GM12878 (cell line): ENCODE results near the gene KLF6.

Experiments
- ATF3 ChIP-seq: IDR thresholded peaks from 2 replicates; pipeline ENCODE4 v1.6.1; 2011; ENCODE audit warnings: low read depth, mild to moderate bottlenecking, low read length, moderate library complexity, borderline replicate concordance; ENCODE audit errors: extremely low read depth
- BCLAF1 ChIP-seq: fragments of 450-650 bp; IDR thresholded peaks from 2 replicates; pipeline ENCODE4 v1.6.1; 2017; ENCODE audit warnings: antibody characterized with exemption, mild to moderate bottlenecking, moderate library complexity
- CTCF ChIP-seq, 3 experiments: IDR thresholded peaks in 2 of 3; conservative IDR thresholded peaks in 1 of 3; 2 replicates each; pipeline ENCODE4 v1.5.1; 2011; ENCODE audit warnings: low read depth in 3 of 3, low read length in 3 of 3, mild to moderate bottlenecking in 3 of 3, control low read depth in 2 of 3, moderate library complexity in 2 of 3, inconsistent platforms in 1 of 3, mixed read lengths in 1 of 3; ENCODE audit not compliant: control insufficient read depth in 2 of 3, insufficient read depth in 1 of 3; ENCODE audit errors: extremely low read depth in 1 of 3
- E2F4 ChIP-seq: IDR thresholded peaks from 2 replicates; pipeline ENCODE4 v1.6.1; 2012; ENCODE audit warnings: low read depth, low read length, improper control_type of control experiment
- FOXM1 ChIP-seq: IDR thresholded peaks from 2 replicates; pipeline ENCODE4 v1.6.1; 2012; ENCODE audit warnings: low read depth, mild to moderate bottlenecking, inconsistent platforms, low read length, moderate library complexity
- RB1 ChIP-seq: fragments of 450-650 bp; formaldehyde crosslinking; IDR thresholded peaks from 2 replicates; pipeline ENCODE4 v1.6.1; 2017; ENCODE audit warnings: mild to moderate bottlenecking, borderline replicate concordance
- REST ChIP-seq: IDR thresholded peaks from 2 replicates; pipeline ENCODE4 v1.6.1; 2012; ENCODE audit warnings: mild to moderate bottlenecking, low read depth, low read length
- USF2 ChIP-seq: IDR thresholded peaks from 2 replicates; pipeline ENCODE4 v1.6.1; 2011; ENCODE audit warnings: low read depth, low read length, improper control_type of control experiment, borderline replicate concordance

GRCh38 chr10:3825862-3826351 is 40.9 kb upstream of the KLF6 start:
- TF ChIP-seq CTCF (IDR thresholded peaks at IDR 0.05 in 2 of 3, conservative IDR thresholded peaks at IDR 0.05 in 1 of 3; ENCODE audit: control insufficient read depth in 2 of 3, extremely low read depth in 1 of 3, insufficient read depth in 1 of 3, low read depth in 3 of 3, low read length in 3 of 3) = no peak
- no peak for TF ChIP-seq FOXM1
- no peak for TF ChIP-seq BCLAF1
- no peak for TF ChIP-seq REST
- no peak for TF ChIP-seq ATF3
- no peak for TF ChIP-seq USF2
- TF ChIP-seq RB1 = no peak
- TF ChIP-seq E2F4 = no peak
